Measurements from ENCODE around the gene TOMM7. TPM values are rescaled to one million over a fixed set of nuclear protein-coding genes. Genes with fewer than 3 reads are reported as not detected.
"Not testable (repeated sequence)": the region's sequence is repeated elsewhere in the genome, so short reads cannot be mapped to it uniquely, and the experiment has no call there.

Gene TOMM7
- total and polyA plus RNA-seq, 10 donors = 85.4 to 524 (median 300) TPM

GRCh38 chr7:22784346-22784745 lies 38.3 kb downstream of the TOMM7 start:
- H3K4me3 ChIP-seq = no peak overlapping the region
- H3K9me3 ChIP-seq = no peaks in the 10 kb centered on the region
- no peaks in the 10 kb centered on the region for H3K27me3 ChIP-seq (replicated peaks in 1 of 7)
- H3K4me1 ChIP-seq = peaks cover 0 to 3% (median 0%) of the 10 kb centered on the region in 6 donors
- intact Hi-C loops (cut with DNase I; ENCODE audit: low total_unique reads) = no loop called here
- no peak for DNase-seq
- no peaks in the 10 kb centered on the region for H3K36me3 ChIP-seq
- H3K27ac ChIP-seq = no peak overlapping the region
- TF ChIP-seq POLR2A (IDR thresholded peaks at IDR 0.05) = no peak
- no peak for TF ChIP-seq CTCF (IDR thresholded peaks at IDR 0.05 in 8 of 11, conservative IDR thresholded peaks at IDR 0.05 in 3 of 11)
- no peak for TF ChIP-seq POLR2AphosphoS5 (IDR thresholded peaks at IDR 0.05)
- 53 to 65% (median 55%) methylated on average over 1 of the region's 1 CpG for WGBS, 5 donors

DNA sequence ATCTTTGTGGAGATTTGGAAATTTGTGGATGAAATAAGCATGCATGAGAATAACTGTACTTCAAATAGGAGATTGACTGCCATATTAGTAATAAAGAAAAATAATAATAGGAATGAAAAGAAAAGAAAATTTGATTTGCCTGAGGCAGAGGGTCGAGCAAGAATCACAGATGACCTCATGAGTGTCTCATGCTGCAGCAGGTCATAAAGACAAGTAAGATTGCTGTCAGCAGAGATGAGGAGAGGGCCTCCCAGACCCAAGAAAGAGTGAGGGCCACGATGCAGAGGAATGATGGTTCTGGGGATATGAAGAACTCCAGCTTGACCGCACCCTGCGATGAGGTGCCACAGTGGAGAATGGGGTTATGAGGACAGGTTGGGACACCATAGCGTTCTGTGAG lies 39.2 kb downstream of the TOMM7 start:
- TF ChIP-seq CTCF (IDR thresholded peaks at IDR 0.05 in 8 of 11, conservative IDR thresholded peaks at IDR 0.05 in 3 of 11) = no peak
- TF ChIP-seq POLR2AphosphoS5 (IDR thresholded peaks at IDR 0.05) = no peak
- no peak for TF ChIP-seq POLR2A (IDR thresholded peaks at IDR 0.05)

GRCh38 chr7:22782616-22783232 lies 39.9 kb downstream of the TOMM7 start:
- no peaks in the 10 kb centered on the region for H3K27me3 ChIP-seq (replicated peaks in 1 of 7)
- peak; percentile 20 to 85 (median 79) for TF ChIP-seq CTCF (IDR thresholded peaks at IDR 0.05 in 8 of 11, conservative IDR thresholded peaks at IDR 0.05 in 3 of 11)
- TF ChIP-seq POLR2AphosphoS5 (IDR thresholded peaks at IDR 0.05) = no peak
- H3K27ac ChIP-seq = no peak overlapping the region
- H3K9me3 ChIP-seq = no peaks in the 10 kb centered on the region
- H3K4me1 ChIP-seq = peaks cover 0 to 3% (median 0%) of the 10 kb centered on the region in 6 donors
- no peaks in the 10 kb centered on the region for H3K36me3 ChIP-seq
- intact Hi-C loops (cut with DNase I; ENCODE audit: low total_unique reads) = loop anchor here (2.0 kb wide), 1 partner anchor 222 kb away; no protein-coding TSS in a partner anchor
- peak; percentile 87 for DNase-seq
- no peak overlapping the region for H3K4me3 ChIP-seq
- WGBS, 5 donors = 49 to 55% (median 51%) methylated on average over 7 of the region's 7 CpGs

More for the DNA sequence above, 39.2 kb downstream of the TOMM7 start:
- peaks cover 0 to 3% (median 0%) of the 10 kb centered on the region in 6 donors for H3K4me1 ChIP-seq
- WGBS, 5 donors = 83 to 91% (median 85%) methylated on average over 5 of the region's 5 CpGs
- H3K9me3 ChIP-seq = no peaks in the 10 kb centered on the region
- H3K27ac ChIP-seq = no peak overlapping the region
- H3K36me3 ChIP-seq = no peaks in the 10 kb centered on the region
- intact Hi-C loops (cut with DNase I; ENCODE audit: low total_unique reads) = loop anchor here (2.0 kb wide), 1 partner anchor 223 kb away; no protein-coding TSS in a partner anchor
- H3K4me3 ChIP-seq = no peak overlapping the region
- no peaks in the 10 kb centered on the region for H3K27me3 ChIP-seq (replicated peaks in 1 of 7)
- DNase-seq = no peak

DNA sequence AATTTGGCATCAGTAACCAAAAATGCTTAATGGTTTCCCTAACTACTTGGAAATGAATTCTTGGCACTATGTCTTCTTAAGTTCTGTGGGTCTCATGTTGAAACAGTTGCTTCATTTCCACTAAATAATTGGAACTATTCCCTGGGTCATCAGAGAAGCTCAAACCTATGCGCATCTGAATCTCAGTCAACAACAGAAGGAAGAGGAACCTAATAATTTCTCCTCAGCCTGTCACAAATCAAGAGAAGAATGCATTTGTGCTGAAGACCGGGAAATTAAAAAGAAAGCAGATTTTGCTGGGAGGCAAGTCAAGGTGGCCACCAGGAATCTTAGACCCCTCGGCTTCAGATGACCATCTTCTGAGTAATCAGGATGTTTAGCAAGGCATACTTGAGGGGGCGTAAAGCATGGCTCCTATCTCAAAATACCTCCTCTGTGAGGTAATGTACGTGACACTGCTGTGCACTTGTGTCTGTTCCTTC lies 41.4 kb downstream of the TOMM7 start:
- intact Hi-C loops (cut with DNase I; ENCODE audit: low total_unique reads) = no loop called here
- Histone ChIP-seq H3K9me3 (no peaks in the 10 kb centered on the region), H3K4me1 (peaks cover 0 to 3% (median 0%) of the 10 kb centered on the region in 6 donors), H3K27ac (peak overlapping the region in 6 of 8 donors; percentile 32 to 51 (median 38)), H3K36me3 (no peaks in the 10 kb centered on the region), H3K27me3 (replicated peaks in 1 of 7) (no peaks in the 10 kb centered on the region), H3K4me3 (no peak overlapping the region)
- TF ChIP-seq POLR2AphosphoS5 (IDR thresholded peaks at IDR 0.05) = no peak
- no peak for TF ChIP-seq POLR2A (IDR thresholded peaks at IDR 0.05)
- no peak for TF ChIP-seq CTCF (IDR thresholded peaks at IDR 0.05 in 8 of 11, conservative IDR thresholded peaks at IDR 0.05 in 3 of 11)
- WGBS, 5 donors = 57 to 88% (median 78%) methylated on average over 5 of the region's 5 CpGs
- no peak for DNase-seq

DNA sequence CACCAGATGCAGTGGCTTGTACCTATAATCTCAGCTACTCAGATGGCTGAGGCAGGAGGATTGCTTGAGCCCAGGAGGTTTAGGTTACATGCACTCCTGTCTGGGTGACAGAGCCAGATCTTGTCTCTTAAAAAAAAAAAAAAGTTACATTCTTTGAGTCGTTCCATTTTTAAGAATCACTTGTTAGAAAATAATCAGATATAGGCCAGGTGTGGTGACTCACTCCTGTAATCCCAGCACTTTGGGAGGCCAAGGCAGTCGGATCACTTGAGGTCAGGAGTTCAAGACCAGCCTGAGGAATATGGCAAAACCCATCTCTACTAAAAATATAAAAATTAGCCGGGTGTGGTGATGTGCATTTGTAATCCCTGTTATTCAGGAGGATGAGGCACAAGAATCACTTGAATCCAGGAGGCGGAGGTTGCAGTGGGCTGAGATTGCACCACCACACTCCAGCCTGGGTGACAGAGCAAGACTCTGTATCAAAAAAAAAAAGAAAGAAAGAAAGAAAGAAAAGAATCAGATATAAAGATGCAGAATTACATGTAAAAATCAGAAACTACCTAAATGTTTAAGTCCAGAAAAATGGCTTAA lies 42.8 kb downstream of the TOMM7 start:
- peak overlapping the region in 1 of 8 donors; percentile 7 for H3K27ac ChIP-seq
- H3K36me3 ChIP-seq; H3K4me1 ChIP-seq; H3K27me3 ChIP-seq (replicated peaks in 1 of 7); H3K9me3 ChIP-seq; H3K4me3 ChIP-seq; intact Hi-C loops (cut with DNase I; ENCODE audit: low total_unique reads); DNase-seq: not testable (repeated sequence)
- WGBS, 5 donors = 76 to 87% (median 80%) methylated on average over 4 of the region's 4 CpGs

Data from spleen (tissue), 11 donors.